OCI-LY7 (cell line): ENCODE results near the gene C1orf56. TPM values are rescaled to one million over a fixed set of nuclear protein-coding genes. Genes with fewer than 3 reads are reported as not detected.

ENCODE experiments used
- BruUV-seq: library from RNA; stranded (reverse); fragments of 400-500 nt; replicated peaks from 2 replicates; lab custom pipeline; 2021; lab: Mats Ljungman, UMichigan
- CTCF ChIA-PET: fragments of 300-600 bp; sonication (Branson Sonifier 250); formaldehyde crosslinking; loops from one replicate; lab custom pipeline; 2022; ENCODE audit warnings: antibody characterized with exemption; ENCODE audit not compliant: unreplicated experiment; lab: Charles Lee
- POLR2A ChIA-PET: fragments of 300-600 bp; sonication (Branson Sonifier 250); formaldehyde crosslinking; loops from one replicate; lab custom pipeline; 2022; ENCODE audit warnings: antibody characterized with exemption; lab: Charles Lee
- DNase-seq: peaks from one replicate; pipeline ENCODE4 v3.0.0-alpha.2; 2015; ENCODE audit warnings: low spot score
- H2AFZ ChIP-seq: fragments of 200-600 bp; sonication (generic), shearing (Covaris generic); 2 replicates; pipeline ENCODE4 v1.6.1; 2014; ENCODE audit warnings: mild to moderate bottlenecking, antibody characterized with exemption, low read length, moderate library complexity
- H3K27ac ChIP-seq: fragments of 200-600 bp; sonication (generic); 2 replicates; pipeline ENCODE4 v1.5.1; 2014; ENCODE audit warnings: mixed run types, low read depth, mild to moderate bottlenecking, moderate library complexity, low read length, inconsistent platforms; ENCODE audit not compliant: poor library complexity, severe bottlenecking
- H3K36me3 ChIP-seq: fragments of 200-600 bp; sonication (generic); 2 replicates; pipeline ENCODE4 v1.6.1; 2014; ENCODE audit warnings: mild to moderate bottlenecking, antibody characterized with exemption, low read length, moderate library complexity, mixed read lengths; ENCODE audit not compliant: insufficient read depth
- H3K4me1 ChIP-seq: fragments of 200-600 bp; sonication (generic); 2 replicates; pipeline ENCODE4 v1.5.1; 2014; ENCODE audit warnings: mild to moderate bottlenecking, low read length; ENCODE audit not compliant: insufficient read depth, poor library complexity, severe bottlenecking
- H3K4me2 ChIP-seq: fragments of 200-600 bp; sonication (generic); 2 replicates; pipeline ENCODE4 v1.6.1; 2014; ENCODE audit warnings: mild to moderate bottlenecking, low read length
- H3K4me3 ChIP-seq: fragments of 200-600 bp; sonication (generic); 2 replicates; pipeline ENCODE4 v1.5.1; 2014; ENCODE audit warnings: mild to moderate bottlenecking, low read depth, low read length; ENCODE audit not compliant: poor library complexity, severe bottlenecking
- H3K79me2 ChIP-seq: fragments of 200-600 bp; sonication (generic); 2 replicates; pipeline ENCODE4 v1.6.1; 2016; ENCODE audit warnings: low read depth, mild to moderate bottlenecking, low read length, moderate library complexity, mixed read lengths; ENCODE audit not compliant: insufficient read depth
- H3K9me2 ChIP-seq: fragments of 200-600 bp; sonication (generic); 2 replicates; pipeline ENCODE4 v1.6.1; 2016; ENCODE audit warnings: mild to moderate bottlenecking, low read length, mixed read lengths; ENCODE audit not compliant: insufficient read depth
- H3K9me3 ChIP-seq: fragments of 200-600 bp; sonication (generic); 2 replicates; pipeline ENCODE4 v1.6.1; 2014; ENCODE audit warnings: mild to moderate bottlenecking, mixed run types, low read length, mixed read lengths
- H4K20me1 ChIP-seq: fragments of 200-600 bp; sonication (generic); 2 replicates; pipeline ENCODE4 v1.6.1; 2014; ENCODE audit warnings: mild to moderate bottlenecking, antibody characterized with exemption, low read length, moderate library complexity, mixed read lengths; ENCODE audit not compliant: insufficient read depth
- EZH2phosphoT487 ChIP-seq: fragments of 200-600 bp; sonication (generic); IDR thresholded peaks from 2 replicates; pipeline ENCODE4 v1.6.1; 2018; ENCODE audit warnings: low read depth, borderline replicate concordance, mild to moderate bottlenecking, mixed run types, antibody characterized with exemption, low read length, moderate library complexity, mixed read lengths
- intact Hi-C: fragments of 100-400 bp; cut with micrococcal nuclease; formaldehyde crosslinking; loops from one replicate; pipeline ENCODE4 v1.10.0; 2022; ENCODE audit not compliant: unreplicated experiment
- total RNA-seq, 2 experiments: library from RNA; depleted of rRNA in 1 of 2; stranded (reverse); fragments of >200 nt in 1 of 2; shearing (Covaris generic) in 1 of 2; gene quantifications; 2 replicates each; pipeline ENCODE4 v1.2.3, GENCODE V29; 2014 to 2022
- TF ChIP-seq, protein P1 (sequence below): fragments of 200-600 bp; sonication (generic); conservative IDR thresholded peaks from 2 replicates; pipeline ENCODE4 v1.5.1; 2014; ENCODE audit warnings: mild to moderate bottlenecking, antibody characterized with exemption, low read length, moderate library complexity, mixed read lengths

The C1orf56 gene
- total RNA-seq, 2 experiments from 2014 or later: 0.25 TPM; not detected in 1

DNA sequence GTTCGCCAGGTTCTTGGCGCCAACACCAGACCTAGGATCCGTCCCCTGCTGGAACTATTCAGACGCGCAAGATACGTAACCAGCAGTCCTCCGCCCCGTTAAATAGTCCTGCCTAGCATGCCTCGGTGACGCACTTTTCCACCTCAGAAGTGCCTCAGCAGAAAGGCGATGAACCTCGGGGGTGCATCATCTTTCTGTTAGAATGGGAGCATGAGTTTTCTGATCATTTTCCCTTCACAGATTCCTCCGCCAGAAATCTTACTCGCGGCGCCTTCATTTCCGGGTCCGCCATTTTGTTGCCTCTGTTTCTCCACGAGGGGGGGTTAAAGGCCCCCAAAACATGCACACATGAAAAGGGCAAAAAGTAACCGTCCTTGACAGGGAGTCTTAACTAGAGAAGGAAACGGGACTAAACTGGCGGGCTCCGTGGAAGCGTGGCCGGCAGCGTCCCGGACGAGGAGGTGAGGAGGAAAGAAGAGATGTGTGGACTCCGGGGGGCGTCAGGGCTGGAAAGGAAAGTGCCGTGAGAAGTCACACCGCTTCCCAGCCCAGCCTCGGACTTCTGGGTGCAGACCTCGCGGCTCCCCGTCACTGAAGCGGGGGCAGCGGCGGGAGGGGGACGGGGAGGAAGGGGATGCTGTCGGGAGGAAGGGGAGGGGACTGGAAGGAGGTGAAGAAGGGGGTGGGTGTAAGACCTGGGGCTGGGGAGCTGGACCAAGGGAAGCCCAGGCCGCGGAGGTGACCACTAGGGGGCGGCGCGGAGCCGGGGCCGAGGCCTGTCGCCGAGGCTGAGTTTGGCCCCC lies 23.1 kb downstream of the C1orf56 start, which contains the start of gene GABPB2:
Gene GABPB2 (plus strand): TSS at position 288 of the 803 bp plus-strand sequence. CDS start 17,429 bp downstream, outside the sequence.
- Histone ChIP-seq H3K27ac (peak within 1 kb of the TSS; percentile 94), H4K20me1 (no peaks in the 10 kb centered on the region), H3K9me2 (no peaks in the 10 kb centered on the region), H2AFZ (peak within 1 kb of the TSS; percentile 89), H3K4me1 (peaks cover 21% of the 10 kb centered on the region), H3K36me3 (peaks cover 23% of the 10 kb centered on the region), H3K4me3 (peak within 1 kb of the TSS; percentile 83), H3K4me2 (peak within 1 kb of the TSS; percentile 80), H3K79me2 (peaks cover 10% of the 10 kb centered on the region; the same call in 1 of the 2 replicates), H3K9me3 (no peaks in the 10 kb centered on the region)
- CTCF ChIA-PET: interaction anchor here (1.6 to 1.9 kb wide), 2 partner anchors 10 to 85 kb away, joined by 6 to 7 read pairs; partner anchors contain the start of gene TNFAIP8L2
- intact Hi-C loops: loop anchor here (1.0 kb wide), 2 partner anchors 11 to 86 kb away; partner anchors contain the start of genes CDC42SE1 and TNFAIP8L2
- BruUV-seq: TSS peak; percentile 86
- DNase-seq: peak; percentile 91
- POLR2A ChIA-PET: interaction anchor here (0.5 to 1.5 kb wide), 8 partner anchors 9 to 369 kb away, joined by 3 to 8 read pairs (median 4); partner anchors contain the start of gene MLLT11
- TF ChIP-seq, protein P1, sequence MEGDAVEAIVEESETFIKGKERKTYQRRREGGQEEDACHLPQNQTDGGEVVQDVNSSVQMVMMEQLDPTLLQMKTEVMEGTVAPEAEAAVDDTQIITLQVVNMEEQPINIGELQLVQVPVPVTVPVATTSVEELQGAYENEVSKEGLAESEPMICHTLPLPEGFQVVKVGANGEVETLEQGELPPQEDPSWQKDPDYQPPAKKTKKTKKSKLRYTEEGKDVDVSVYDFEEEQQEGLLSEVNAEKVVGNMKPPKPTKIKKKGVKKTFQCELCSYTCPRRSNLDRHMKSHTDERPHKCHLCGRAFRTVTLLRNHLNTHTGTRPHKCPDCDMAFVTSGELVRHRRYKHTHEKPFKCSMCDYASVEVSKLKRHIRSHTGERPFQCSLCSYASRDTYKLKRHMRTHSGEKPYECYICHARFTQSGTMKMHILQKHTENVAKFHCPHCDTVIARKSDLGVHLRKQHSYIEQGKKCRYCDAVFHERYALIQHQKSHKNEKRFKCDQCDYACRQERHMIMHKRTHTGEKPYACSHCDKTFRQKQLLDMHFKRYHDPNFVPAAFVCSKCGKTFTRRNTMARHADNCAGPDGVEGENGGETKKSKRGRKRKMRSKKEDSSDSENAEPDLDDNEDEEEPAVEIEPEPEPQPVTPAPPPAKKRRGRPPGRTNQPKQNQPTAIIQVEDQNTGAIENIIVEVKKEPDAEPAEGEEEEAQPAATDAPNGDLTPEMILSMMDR: peak; percentile 86
- TF ChIP-seq EZH2phosphoT487: no peak

DNA sequence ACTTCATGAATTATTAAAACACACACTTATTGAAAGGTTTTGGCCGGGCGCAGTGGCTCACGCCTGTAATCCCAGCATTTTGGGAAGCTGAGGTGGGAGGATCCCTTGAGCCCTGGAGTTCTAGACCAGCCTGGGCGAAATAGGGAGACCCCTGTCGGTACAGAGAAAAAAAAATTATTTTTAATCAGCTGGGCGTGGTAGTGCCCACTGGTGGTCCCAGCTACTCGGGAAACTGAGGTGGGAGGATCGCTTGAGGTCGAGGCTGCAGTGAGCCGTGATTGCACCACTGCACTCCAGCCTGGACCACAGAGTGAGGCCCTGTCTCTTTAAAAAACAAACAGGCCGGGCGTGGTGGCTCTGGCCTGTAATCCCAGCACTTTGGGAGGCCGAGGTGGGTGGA lies 24.7 kb downstream of the C1orf56 start:
- ChIA-PET CTCF (interaction anchor here (1.6 to 1.9 kb wide), 2 partner anchors 11 to 84 kb away, joined by 6 to 7 read pairs; partner anchors contain the start of gene TNFAIP8L2), POLR2A (interaction anchor here (0.6 to 1.0 kb wide), 2 partner anchors 21 to 244 kb away, joined by 3 read pairs; no protein-coding TSS in a partner anchor)
- Histone ChIP-seq H3K9me3 (no peaks in the 10 kb centered on the region), H3K9me2 (no peaks in the 10 kb centered on the region), H3K4me3 (no peak overlapping the region), H3K27ac (no peak overlapping the region), H3K4me1 (peaks cover 21% of the 10 kb centered on the region), H3K36me3 (peaks cover 15% of the 10 kb centered on the region; the same call in 1 of the 2 replicates), H3K4me2 (peak overlapping the region; percentile 80), H4K20me1 (no peaks in the 10 kb centered on the region), H3K79me2 (peaks cover 10% of the 10 kb centered on the region; the same call in 1 of the 2 replicates), H2AFZ (no peak overlapping the region; the same call in 1 of the 2 replicates)
- peak; percentile 41 for DNase-seq
- BruUV-seq: no TSS peak
- TF ChIP-seq, protein P1: peak; percentile 74
- TF ChIP-seq EZH2phosphoT487: no peak
- intact Hi-C loops: loop anchor here (1.0 kb wide), 1 partner anchor 48 kb away; no protein-coding TSS in a partner anchor
